ENCODE results near the gene FAHD1. TPM values are rescaled to one million over a fixed set of nuclear protein-coding genes. Genes with fewer than 3 reads are reported as not detected.

The FAHD1 gene
- total and polyA plus RNA-seq, 2 experiments from 2014 or later: 39.7 to 40.9 TPM

GRCh38 chr16:1862394-1862793 is 35.4 kb downstream of the FAHD1 start:
- Histone ChIP-seq H2AFZ (no peak overlapping the region), H3K79me2 (ENCODE audit: insufficient read depth) (no peaks in the 10 kb centered on the region), H3K4me2 (ENCODE audit: unreplicated experiment) (no peak overlapping the region), H3K4me3 (no peak overlapping the region), H3K36me3 (ENCODE audit: low read depth) (no peaks in the 10 kb centered on the region), H3K9me2 (ENCODE audit: insufficient read depth) (no peaks in the 10 kb centered on the region), H3K4me1 (ENCODE audit: insufficient read depth) (no peaks in the 10 kb centered on the region), H3K9me3 (ENCODE audit: low read depth) (no peaks in the 10 kb centered on the region), H3K9ac (no peak overlapping the region), H3F3A (ENCODE audit: insufficient read depth) (no peaks in the 10 kb centered on the region), H4K20me1 (ENCODE audit: insufficient read depth) (no peaks in the 10 kb centered on the region), H3K27ac (no peak overlapping the region), H3K27me3 (replicated peaks; ENCODE audit: insufficient read depth) (peaks cover 32% of the 10 kb centered on the region)
- 61 to 62% methylated on average over 9 of the region's 9 CpGs for WGBS, 2 experiments (ENCODE audit: low coverage in 1 of 2, low lambda C conversion rate in 2 of 2, missing lambda C conversion rate in 2 of 2)
- no peak for DNase-seq
- TF ChIP-seq EZH2phosphoT487 (IDR thresholded peaks at IDR 0.05; ENCODE audit: insufficient read depth, low read depth): no peak
- no peak for TF ChIP-seq EZH2 (IDR thresholded peaks at IDR 0.05; ENCODE audit: insufficient read depth, poor library complexity, severe bottlenecking)
- in situ Hi-C loops (cut with MboI): no loop called here

GRCh38 chr16:1863681-1864460 is 36.9 kb downstream of the FAHD1 start:
- DNase-seq: peak; percentile 46
- H3F3A ChIP-seq (ENCODE audit: insufficient read depth): no peaks in the 10 kb centered on the region
- no peak overlapping the region for H3K4me2 ChIP-seq (ENCODE audit: unreplicated experiment)
- no peak overlapping the region for H3K9ac ChIP-seq
- no peak overlapping the region for H3K27ac ChIP-seq
- H2AFZ ChIP-seq: no peak overlapping the region
- WGBS, 2 experiments (ENCODE audit: low coverage in 1 of 2, low lambda C conversion rate in 2 of 2, missing lambda C conversion rate in 2 of 2): 24 to 25% methylated on average over 4 of the region's 4 CpGs
- no peaks in the 10 kb centered on the region for H3K79me2 ChIP-seq (ENCODE audit: insufficient read depth)
- no peak overlapping the region for H3K4me3 ChIP-seq
- H3K9me3 ChIP-seq (ENCODE audit: low read depth): no peaks in the 10 kb centered on the region
- no peaks in the 10 kb centered on the region for H3K4me1 ChIP-seq (ENCODE audit: insufficient read depth)
- no peak for TF ChIP-seq EZH2 (IDR thresholded peaks at IDR 0.05; ENCODE audit: insufficient read depth, poor library complexity, severe bottlenecking)
- no peak for TF ChIP-seq EZH2phosphoT487 (IDR thresholded peaks at IDR 0.05; ENCODE audit: insufficient read depth, low read depth)
- H3K36me3 ChIP-seq (ENCODE audit: low read depth): no peaks in the 10 kb centered on the region
- H4K20me1 ChIP-seq (ENCODE audit: insufficient read depth): no peaks in the 10 kb centered on the region
- in situ Hi-C loops (cut with MboI): no loop called here
- peaks cover 21% of the 10 kb centered on the region for H3K27me3 ChIP-seq (replicated peaks; ENCODE audit: insufficient read depth)
- no peaks in the 10 kb centered on the region for H3K9me2 ChIP-seq (ENCODE audit: insufficient read depth)

- in situ Hi-C loops (cut with MboI): no loop called here
- WGBS, 2 experiments (ENCODE audit: low coverage in 1 of 2, low lambda C conversion rate in 2 of 2, missing lambda C conversion rate in 2 of 2): 72 to 76% methylated on average over 6 of the region's 6 CpGs
Observed at GRCh38 chr16:1865902-1866690, 39.1 kb downstream of the FAHD1 start.

GRCh38 chr16:1870365-1871082 is 43.5 kb downstream of the FAHD1 start:
- no peak overlapping the region for H3K4me2 ChIP-seq (ENCODE audit: unreplicated experiment)
- no peaks in the 10 kb centered on the region for H4K20me1 ChIP-seq (ENCODE audit: insufficient read depth)
- no peak overlapping the region for H3K9ac ChIP-seq
- peaks cover 11% of the 10 kb centered on the region for H3F3A ChIP-seq (ENCODE audit: insufficient read depth)
- 31 to 32% methylated on average over 9 of the region's 9 CpGs for WGBS, 2 experiments (ENCODE audit: low coverage in 1 of 2, low lambda C conversion rate in 2 of 2, missing lambda C conversion rate in 2 of 2)
- no peaks in the 10 kb centered on the region for H3K9me3 ChIP-seq (ENCODE audit: low read depth)
- H3K27ac ChIP-seq: peak overlapping the region; percentile 11
- no peaks in the 10 kb centered on the region for H3K36me3 ChIP-seq (ENCODE audit: low read depth)
- H3K27me3 ChIP-seq (replicated peaks; ENCODE audit: insufficient read depth): peaks cover 14% of the 10 kb centered on the region; the same call in 1 of the 2 replicates
- no peaks in the 10 kb centered on the region for H3K9me2 ChIP-seq (ENCODE audit: insufficient read depth)
- no peak overlapping the region for H3K4me3 ChIP-seq
- in situ Hi-C loops (cut with MboI): no loop called here
- H2AFZ ChIP-seq: no peak overlapping the region
- no peaks in the 10 kb centered on the region for H3K79me2 ChIP-seq (ENCODE audit: insufficient read depth)
- DNase-seq: peak; percentile 90
- H3K4me1 ChIP-seq (ENCODE audit: insufficient read depth): peaks cover 10% of the 10 kb centered on the region
- TF ChIP-seq EZH2 (IDR thresholded peaks at IDR 0.05; ENCODE audit: insufficient read depth, poor library complexity, severe bottlenecking) (no peak), EZH2phosphoT487 (IDR thresholded peaks at IDR 0.05; ENCODE audit: insufficient read depth, low read depth) (no peak)

More at GRCh38 chr16:1865902-1866690, 39.1 kb downstream of the FAHD1 start:
- Histone ChIP-seq H3F3A (ENCODE audit: insufficient read depth) (peaks cover 11% of the 10 kb centered on the region), H3K27ac (no peak overlapping the region), H3K9me3 (ENCODE audit: low read depth) (no peaks in the 10 kb centered on the region), H3K79me2 (ENCODE audit: insufficient read depth) (no peaks in the 10 kb centered on the region), H3K4me1 (ENCODE audit: insufficient read depth) (peaks cover 10% of the 10 kb centered on the region), H3K9ac (no peak overlapping the region), H3K4me2 (ENCODE audit: unreplicated experiment) (no peak overlapping the region), H3K9me2 (ENCODE audit: insufficient read depth) (no peaks in the 10 kb centered on the region), H2AFZ (no peak overlapping the region), H4K20me1 (ENCODE audit: insufficient read depth) (no peaks in the 10 kb centered on the region), H3K36me3 (ENCODE audit: low read depth) (no peaks in the 10 kb centered on the region), H3K4me3 (no peak overlapping the region), H3K27me3 (replicated peaks; ENCODE audit: insufficient read depth) (0 out of 2 replicates have a peak, but pooled peaks cover 5% of the 10 kb centered on the region)
- DNase-seq: no peak
- no peak for TF ChIP-seq EZH2phosphoT487 (IDR thresholded peaks at IDR 0.05; ENCODE audit: insufficient read depth, low read depth)
- no peak for TF ChIP-seq EZH2 (IDR thresholded peaks at IDR 0.05; ENCODE audit: insufficient read depth, poor library complexity, severe bottlenecking)

All from GM23248 (cell line).